NCI-H2107 treated with DMSO at 0.1 percent for 48 hours (cell line): ENCODE data around the gene BMP4.

Experiments used
- DNase-seq: peaks from one replicate; lab custom pipeline; 2025; ENCODE audit not compliant: unreplicated experiment; lab: John Stamatoyannopoulos, UW

The BMP4 gene

DNA sequence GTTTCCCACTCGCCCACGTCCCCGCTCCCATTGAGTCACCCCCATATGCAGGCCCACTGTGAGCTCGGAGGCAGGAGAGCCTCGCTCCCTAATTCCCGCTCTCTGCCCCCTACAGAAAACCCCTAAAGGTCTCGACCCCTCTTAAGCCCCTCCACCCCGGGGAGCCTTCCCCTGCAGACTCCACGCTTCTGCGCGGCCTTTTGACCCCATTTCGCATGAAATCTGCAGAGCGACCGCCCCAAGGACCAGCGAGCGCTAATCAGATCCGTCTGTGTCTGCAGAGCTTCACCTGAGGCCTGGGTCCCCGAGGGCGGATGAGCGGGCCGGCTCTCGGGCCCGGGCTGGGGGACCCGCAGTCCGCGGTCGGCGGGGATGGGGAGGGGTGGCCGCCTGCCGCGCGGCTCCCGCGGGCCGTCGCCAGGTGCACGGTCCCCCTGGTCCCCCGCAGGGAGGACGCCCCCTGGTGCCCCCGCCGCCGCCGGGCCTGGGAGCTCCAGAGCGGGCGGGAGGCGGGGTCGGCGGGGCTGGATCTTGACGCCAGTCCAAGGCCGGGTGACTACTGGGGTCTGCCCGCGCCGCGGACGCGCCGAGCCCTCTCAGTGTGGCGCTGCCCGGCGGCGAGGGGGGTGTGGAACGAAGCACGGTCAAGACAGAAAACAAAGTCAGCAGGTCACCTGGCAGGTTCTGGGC lies 10.1 kb downstream of the BMP4 start:
- no peak for DNase-seq

GRCh38 chr14:53946071-53946403 lies 10.6 kb downstream of the BMP4 start:
- DNase-seq = no peak

- DNase-seq = no peak
Observed at GRCh38 chr14:53943751-53944083, 12.9 kb downstream of the BMP4 start.

DNA sequence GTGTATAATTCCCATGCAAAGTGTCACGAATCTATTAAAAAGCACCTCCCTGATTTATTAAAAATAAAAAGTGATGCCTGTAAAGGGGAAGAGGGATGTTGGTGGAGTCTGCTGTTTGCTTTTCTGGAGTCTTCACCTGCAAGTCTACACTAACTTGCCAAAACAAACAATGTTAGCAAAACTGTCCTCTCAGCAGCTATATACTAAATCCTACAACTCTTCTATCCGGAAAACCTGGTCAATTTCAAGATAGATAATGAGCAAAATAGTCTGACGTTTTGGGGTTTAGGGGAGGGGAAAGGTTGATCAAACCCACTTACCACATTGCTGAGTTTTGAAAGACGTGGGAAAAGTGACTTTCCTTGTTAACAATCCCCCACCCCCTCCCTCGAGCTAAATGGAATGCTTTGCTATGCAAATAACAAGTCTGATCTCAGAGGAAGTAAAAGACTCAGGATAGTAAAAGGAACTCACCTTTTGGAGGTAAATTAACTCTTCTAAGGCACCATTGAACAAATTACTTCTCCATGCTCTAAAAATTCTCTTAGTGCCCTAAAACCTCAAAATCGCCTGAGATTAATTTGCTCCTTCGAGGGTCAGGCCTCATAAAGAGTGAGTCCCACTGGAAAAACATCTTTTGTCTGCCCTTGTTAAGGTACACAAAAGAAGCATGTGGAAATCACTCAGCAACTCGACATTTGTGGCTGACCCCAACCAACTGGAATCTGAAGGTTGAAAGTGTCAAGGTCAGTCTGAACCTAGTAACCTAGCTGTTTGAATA lies 13.5 kb downstream of the BMP4 start:
- no peak for DNase-seq

- no peak for DNase-seq
Observed at GRCh38 chr14:53938136-53938837, 18.3 kb downstream of the BMP4 start.

DNA sequence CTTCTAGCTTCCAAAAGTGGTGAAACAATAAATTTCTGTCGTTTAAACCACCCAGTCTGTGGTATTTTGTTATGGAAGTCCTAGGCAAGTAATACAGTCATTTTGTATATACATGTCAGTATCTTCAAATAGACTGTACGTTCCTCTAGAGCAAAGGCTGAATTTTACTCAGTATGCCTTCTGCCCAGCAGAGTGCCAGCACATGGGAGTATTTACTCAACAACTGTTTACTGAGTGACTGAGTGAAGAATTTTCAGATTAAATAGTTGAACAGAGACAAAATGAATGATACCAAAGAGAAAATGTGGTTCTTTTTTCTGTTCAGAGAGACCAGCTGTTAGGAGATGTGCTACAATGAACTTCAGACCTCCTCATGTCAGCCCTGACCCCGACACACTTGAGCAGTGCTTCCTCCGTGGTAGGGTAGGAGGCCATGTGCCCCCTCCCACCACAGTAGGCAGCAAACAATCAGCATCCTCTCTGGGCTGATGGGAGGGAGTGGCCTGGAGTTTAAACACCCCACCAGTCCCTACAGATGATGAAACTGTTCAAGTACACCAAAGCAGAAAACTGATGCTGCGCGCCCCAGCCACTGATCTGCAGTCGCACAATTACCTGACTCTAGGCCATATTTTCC lies 21.7 kb downstream of the BMP4 start:
- no peak for DNase-seq

GRCh38 chr14:53932966-53933365 lies 23.7 kb downstream of the BMP4 start:
- no peak for DNase-seq

DNA sequence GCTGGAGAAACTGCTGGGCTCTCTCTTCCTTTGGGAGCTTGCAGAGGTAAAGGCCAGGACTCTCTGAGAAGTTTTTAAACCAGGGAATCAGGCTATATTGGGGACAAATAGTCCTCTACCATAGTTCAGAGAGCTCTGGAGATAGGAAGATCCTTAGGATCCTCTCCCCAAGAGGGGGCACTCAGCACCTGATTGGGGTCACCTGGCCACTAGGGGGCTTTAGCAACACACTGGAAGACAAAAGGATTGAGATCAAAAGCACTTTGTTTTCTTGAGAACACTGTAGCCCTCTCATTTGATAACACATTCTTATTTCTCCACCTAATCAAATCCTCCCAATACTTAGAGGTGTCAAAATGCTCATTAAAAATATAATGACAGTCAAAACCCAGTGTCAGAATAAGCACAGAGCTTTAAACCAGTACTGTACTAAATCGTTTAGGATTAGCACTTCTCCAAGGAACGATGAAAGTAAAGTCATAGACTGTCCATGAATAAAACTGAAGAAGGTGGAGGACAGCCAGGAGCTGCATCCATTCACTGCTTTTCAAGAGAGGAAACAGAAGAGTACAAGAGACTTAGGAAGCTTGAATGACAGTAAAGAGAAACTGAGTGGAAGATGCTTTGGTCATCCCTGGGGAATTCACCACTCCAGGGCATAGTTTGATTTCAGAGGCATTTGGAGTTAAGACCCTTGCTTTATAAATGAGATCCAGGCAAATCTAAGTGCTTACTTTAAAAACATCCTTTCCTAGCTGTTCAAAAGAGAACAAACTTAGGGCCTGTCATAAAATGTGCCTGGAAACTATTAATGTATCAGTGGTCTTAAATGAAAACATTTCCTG lies 26.5 kb downstream of the BMP4 start:
- peak; percentile 8 for DNase-seq

DNA sequence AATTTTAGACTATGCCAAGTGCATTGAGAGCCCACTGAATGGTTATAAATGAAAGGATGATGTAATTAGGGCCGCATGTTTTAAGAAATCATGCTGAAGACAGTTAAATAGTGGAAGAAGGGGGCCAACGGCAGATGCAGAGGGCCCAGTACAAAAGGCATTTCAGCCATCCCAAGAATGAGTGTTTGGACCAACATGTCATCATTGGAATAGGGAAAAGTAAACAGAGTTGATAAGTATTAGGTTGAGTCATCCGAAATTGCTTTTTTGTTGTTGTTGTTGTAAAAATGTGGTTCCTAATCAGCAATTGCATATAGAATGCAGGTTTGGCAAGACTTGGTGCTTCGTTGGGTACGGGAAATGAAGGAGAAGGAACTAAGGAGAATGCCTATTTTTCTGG lies 29.5 kb downstream of the BMP4 start:
- no peak for DNase-seq

- no peak for DNase-seq
Observed at GRCh38 chr14:53925201-53925766, 31.3 kb downstream of the BMP4 start.

- no peak for DNase-seq
Observed at GRCh38 chr14:53924753-53925152, 31.9 kb downstream of the BMP4 start.

DNA sequence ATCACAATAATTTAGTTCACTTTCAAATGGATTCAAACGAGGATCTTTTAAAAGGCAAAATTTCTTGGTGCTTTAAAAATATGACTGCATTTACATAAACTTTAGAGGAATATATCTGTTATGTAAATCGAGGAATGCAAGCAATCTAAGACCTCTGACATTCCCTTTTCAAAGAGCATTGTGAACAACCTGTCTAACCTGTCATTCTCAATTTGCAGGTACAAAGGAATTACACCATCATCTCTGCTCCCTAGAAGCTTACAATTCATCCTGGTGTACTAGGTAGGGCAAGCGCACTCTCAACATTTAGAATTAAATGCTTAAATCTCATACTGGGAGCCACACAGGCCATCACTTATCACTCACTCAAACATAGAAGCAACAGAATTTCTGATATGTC lies 35.6 kb downstream of the BMP4 start:
- no peak for DNase-seq

DNA sequence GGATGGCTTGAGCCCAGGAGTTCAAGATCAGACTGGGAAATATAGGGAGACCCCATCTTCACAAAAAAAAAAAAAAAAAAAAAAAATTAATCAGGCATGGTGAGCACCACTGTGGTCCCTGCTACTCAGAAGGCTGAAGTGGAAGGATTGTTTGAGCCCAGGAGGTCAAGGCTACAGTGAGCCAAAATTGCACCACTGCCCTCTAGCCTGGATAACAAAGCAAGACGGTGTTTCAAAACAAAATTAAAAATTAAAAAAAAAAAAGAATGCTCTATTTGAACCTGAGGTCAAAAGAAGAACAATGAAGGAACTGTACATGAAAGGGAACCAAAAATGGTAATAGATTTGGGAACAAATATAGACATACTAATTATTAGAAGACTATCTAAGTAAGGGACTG lies 40.4 kb downstream of the BMP4 start:
- no peak for DNase-seq

DNA sequence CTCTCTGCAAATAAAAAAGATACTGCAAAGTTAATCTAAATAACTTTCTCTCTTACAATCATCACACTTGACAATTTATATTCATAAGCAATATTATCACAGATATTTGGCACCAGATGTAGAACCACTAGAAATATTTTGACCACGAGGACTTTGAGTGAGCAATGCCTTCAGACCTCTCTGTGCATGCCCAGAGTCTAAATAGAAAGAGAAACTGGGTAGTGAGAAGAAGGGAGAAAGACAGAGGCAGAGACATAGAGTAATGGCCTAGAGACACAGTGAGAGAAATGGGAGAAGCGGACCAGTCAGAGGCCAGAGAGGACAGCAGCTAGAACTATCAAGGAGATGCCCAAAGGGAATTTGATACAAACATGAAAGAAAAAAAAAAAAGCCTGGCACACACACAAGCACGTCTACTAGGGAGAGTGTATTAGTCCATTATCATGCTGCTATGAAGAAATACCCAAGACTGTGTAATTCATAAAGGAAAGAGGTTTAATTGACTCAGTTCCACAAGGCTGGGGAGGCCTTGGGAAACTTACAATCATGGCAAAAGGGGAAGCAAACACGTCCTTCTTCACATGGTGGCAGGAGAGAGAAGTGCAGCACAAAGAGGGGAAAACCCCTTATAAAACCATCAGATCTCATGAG lies 41.1 kb downstream of the BMP4 start:
- DNase-seq = no peak

DNA sequence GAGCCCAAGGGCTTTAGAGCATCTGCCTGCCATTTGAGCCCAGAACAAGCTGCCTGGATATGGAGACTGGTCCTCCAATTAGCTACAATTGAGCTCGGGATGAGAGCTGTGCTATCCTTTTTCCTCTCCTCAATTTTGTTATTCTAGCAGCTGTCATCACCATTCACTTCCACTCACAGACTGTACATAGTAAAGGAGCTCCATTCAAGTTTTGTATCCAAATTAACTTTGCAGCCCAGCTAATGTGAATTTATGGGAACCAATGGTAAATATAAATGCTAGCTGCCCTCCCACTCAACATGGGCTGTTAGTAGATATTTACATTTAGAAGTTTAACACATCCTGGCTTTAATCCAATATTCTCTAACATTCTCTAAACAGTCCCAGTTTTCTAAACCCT lies 44.6 kb downstream of the BMP4 start:
- DNase-seq = no peak

DNA sequence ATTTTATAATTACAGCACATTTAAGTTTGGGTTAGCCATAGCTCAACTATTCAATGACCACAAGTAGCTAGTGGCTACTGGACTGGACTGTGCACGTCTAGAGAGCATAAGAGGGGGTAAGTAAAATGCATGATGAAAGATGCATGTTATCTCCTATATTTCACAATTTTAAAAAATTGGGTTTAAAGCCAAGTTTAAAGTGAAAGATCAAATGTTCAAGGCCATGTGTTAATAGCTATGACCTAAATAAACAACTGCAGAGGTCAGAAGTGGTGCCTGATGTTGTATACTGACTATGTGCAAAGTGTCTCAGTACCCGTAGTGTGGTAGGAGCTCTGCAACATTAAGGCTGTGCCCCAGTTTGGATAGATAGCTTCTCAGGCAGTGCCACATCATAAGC lies 48.2 kb downstream of the BMP4 start:
- no peak for DNase-seq

DNA sequence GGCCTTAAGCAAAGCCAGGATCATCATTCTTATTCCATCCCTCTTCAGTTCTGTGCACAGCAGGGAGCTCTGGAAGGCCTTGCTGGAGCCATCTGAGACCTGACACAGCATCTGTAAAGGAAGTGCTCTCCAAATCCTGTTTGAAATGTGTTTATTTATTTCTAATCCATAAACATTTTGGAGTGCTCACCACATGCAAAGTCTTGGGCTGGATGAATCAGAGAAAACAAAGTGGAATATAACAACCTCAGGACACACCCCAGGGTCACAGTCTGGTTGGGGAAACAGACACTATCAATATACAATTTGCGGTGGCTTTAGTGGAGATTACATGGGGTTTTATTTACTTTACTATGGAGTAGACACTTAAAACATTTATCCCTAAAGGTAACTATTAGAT lies 54.3 kb downstream of the BMP4 start:
- DNase-seq = no peak

DNA sequence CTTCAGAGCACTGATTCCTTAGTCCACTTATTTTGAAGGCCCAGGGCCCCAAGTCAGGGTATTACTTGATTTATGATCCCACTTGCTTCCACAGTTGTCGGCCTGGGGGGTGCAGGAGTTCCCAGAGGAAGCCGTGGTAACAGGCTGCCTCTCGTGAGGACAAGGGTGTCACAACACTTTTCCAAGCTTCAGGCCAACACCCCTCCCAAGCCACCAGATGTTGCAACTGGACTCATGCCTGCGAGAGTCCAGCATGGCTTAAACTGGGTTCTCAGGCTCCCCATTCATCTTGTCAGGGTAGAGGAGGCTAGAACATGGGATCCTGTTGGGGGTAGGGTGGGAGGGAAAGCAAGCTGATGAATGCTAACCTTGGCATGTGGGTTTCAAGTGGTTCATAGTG lies 56.1 kb downstream of the BMP4 start:
- no peak for DNase-seq
